ENCODE measurements around the gene TPST2.
A peak's percentile ranks its signal among the peaks of the same experiment; 100 is the strongest.

The TPST2 gene

DNA sequence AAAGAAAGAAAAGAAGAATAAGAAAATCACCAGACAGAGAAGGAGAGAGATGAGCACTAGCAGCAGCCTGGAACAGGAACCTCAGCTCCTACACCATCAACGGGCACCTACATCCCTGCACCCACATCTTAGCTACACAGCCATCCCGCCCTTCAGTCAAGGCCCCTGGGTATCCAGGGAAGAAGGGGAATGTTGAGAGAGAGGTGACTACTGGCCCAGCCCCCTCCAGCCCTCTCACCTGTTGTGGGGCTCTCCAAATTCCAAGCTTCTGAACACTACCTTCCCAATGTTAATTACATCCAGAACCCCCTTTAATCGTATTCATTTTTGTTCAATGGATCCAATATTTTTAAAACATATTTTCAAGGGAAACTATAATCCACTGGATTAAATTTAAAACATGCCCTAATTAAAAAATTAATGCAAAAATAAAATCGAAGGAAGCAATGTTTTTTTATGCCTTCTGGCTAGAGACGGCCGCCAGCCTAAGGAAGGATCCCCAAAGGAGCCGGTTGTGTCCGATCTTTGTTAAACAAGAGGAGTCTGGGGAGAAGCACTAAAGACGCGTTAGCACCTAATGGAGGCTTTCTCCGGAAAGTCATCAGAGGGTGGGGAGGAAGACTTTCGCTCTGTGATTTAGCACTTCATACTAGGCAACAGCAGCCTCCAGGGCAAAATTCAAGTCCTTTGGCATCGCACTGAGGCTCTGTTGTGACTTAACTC is 9.5 kb downstream of the TPST2 start:
- DNase-seq (ENCODE audit: low spot score), result no peak

DNA sequence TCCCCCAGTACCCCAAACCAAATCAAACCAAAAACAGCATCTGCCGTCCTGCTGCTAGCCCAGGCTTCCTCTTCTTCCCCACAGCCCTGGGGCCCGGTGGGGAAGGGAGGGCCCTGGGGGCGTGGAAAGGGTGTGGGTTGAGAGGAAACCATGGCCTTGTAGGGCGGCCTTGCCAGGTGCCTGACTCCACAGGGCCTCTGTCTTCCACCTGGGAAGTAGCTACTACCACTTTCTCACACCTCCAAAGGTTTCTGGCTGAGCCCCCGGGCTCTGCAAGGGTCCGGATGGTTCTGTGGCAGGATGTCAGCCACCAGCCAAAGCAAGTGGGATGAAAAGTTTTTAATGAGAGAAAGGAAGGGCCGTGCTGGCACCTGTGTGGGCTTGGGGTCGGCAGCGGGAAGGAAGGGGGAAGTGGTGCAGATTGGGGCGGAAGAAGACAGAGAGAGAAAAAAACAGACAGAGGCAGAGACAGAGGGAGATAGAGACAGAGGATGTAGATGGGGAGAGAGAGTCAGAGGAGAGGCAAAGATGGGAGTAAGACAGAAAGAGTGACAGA is 10.5 kb downstream of the TPST2 start:
- DNase-seq (ENCODE audit: low spot score), result peak; percentile 51

DNA sequence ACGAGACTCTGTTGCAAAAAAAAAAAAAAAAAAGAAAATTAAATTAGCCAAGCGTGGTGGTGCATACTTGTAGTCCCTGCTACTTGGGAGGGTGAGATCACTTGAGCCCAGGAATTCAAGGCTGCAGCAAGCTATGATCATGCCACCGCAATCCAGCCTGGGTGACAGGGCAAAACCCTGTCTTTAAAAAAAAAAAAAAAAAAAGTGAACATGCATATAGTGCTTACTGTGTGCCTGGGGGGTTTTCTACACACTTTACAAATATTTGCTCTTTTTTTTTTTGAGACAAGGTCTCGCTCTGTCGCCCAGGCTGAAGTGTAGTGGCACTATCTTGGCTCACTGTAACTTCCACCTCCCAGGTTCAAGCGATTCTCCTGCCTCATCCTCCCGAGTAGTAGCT is 12.9 kb downstream of the TPST2 start:
- DNase-seq (ENCODE audit: low spot score), result no peak

DNA sequence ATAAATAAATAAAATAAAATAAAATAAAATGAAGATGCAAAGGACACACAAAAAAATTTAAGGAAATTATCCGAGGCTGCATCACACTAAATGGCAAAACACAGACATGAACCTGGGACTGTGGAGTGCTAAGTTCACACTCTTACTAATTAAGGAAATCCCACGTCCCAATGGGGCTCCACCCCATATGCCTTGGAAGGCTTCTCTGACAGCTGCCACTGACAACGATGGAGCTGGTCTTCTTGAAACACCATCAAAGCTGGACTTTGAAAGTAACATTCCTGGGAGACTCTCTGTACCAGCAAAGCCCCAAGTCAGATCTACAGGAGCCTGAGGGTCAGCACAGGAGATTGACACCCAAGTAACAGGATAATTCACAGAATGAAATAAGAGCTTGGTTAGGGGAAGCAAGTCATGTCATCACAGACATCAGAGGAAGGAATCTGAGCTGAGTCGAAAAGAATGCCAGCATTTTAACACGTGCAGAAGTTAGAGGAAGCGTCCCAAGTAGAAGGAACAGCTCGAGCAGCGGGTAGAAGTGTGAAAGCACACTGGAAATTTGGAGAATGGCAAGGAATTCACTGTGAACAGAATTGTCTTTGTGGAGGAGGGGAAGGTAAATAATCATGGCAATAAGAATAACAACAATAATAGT is 13.8 kb downstream of the TPST2 start:
- no peak for DNase-seq (ENCODE audit: low spot score)

DNA sequence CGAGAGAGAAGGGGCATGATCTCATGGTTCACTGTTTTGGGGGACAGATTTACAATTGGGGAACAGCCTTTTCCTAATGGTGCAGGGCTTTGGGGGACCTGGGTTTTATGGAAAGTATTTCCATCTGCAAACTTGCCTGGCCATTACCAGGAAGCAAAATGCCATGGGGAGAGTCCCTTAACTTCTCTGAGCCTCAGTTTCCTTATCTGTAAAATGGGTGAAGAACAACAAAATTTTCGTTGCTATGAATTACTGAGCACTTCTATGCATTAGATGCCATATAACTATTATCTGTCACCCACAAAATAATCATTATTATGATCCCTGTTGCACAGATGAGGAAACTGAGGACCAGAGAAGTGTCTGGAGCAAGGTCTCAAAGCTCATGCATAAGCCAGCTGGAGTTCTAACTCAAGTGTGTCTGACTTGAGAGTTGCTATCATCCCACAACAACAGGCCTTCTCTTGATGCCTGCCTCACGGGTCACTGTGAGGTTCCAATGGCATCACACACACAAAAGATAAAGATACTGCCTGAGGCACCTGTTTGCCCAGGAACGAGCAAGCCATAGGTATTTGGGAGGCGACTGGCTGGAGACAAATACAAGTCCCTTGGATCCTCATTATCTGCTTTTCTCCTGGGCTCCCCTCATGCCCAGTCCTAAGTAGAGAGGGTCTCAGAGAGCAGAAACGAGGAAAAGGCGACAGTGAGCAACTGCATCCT is 15.8 kb downstream of the TPST2 start:
- DNase-seq (ENCODE audit: low spot score), result no peak

DNA sequence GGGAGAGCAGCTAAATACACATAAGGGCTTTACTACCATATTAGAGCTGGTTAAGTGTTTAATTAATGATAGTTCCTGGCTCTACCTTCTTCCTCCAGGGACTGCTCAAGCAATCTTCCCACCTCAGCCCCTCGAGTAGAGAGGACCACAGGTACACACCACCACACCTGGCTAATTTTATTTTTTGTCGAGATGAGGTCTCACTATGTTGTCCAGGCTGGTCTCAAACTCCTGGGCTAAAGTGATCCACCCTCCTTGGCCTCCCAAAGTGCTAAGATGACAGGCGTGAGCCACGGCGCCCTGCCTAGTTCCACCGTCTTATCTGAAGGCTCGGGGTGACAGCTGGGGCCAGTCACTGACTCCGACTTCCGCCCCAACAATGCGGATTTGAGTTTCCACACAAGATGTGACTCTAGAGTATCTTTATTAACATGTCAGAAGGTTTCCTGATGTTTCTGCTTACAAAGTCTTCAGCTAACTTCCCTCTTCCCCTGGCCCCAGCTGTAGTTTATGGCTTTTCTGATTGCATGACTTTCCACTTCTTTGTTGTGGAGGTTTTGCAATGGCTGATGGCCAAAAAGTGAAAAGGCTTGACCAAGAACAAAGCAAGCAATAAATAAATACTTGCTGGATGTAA is 16.8 kb downstream of the TPST2 start:
- no peak for DNase-seq (ENCODE audit: low spot score)

DNA sequence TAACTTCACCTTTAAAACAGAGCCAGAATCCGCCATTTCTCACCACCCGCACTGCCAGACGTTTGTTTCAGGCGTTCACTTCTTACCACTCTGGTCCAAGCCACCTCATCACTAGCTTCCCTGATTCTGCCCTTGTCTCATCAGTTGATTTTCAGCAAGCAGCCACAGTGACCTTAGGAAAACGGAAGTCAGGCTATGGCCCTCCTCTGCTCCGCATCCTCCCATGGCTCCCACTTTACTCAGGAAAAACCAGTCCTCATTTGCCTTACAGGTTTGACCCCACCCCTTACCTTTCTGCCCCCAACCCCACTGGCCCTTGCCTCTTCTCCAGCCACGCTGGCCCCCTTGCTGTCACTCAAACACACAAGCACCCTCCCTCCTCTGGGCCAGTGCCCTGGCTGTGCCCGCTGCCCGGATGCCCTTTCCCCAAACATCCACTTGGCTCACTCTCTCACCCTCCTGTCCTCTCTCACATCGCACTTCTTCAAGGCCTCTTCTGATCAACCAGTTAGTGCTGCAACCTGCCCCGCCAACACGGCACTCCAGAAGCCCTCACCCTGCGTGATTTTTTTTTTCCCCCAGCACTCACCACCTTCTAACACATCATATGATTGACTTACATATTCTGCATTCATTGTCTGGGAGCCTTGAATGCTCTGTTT is 18.9 kb downstream of the TPST2 start:
- no peak for DNase-seq (ENCODE audit: low spot score)

DNA sequence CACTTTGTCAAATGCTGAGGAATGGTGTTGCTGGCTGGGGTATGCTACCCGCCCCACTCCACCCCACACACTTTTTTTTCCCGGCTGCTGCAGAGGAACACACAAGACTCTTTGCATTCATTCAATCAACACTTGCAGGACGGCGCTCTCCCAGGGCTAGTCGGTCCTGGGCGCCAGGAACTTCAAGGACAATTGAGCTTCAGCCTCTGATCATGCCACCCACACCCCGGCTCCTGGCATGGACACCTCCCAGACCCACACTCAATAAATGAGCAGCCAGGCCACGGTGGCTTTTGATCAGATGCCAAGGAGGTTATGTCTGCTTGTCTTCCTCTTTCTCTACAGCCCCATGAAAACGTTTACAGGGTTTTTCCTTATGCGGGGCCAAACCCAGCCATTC is 19.8 kb downstream of the TPST2 start:
- DNase-seq (ENCODE audit: low spot score), result no peak

DNA sequence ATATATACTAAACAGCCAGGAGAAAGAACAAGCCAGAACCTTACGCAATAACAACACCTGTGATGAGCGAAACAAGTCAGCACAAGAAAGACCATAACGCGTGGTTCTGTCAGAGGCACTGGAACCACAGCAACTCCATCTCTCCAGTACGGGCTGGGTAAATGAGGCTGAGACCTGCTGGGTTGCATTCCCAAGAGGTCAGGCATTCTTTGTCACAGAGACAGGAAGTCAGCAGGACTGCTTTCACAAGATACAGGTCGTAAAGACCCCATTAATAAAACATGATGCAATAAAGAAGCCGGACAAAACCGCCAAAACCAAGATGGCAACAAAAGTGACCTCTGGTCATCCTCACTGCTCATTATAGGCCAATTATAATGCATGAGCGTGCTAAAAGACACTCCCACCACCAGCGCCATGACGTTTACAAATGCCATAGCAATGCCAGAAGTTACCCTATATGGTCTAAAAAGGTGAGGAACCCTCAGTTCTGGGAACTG is 21.7 kb downstream of the TPST2 start:
- no peak for DNase-seq (ENCODE audit: low spot score)

DNA sequence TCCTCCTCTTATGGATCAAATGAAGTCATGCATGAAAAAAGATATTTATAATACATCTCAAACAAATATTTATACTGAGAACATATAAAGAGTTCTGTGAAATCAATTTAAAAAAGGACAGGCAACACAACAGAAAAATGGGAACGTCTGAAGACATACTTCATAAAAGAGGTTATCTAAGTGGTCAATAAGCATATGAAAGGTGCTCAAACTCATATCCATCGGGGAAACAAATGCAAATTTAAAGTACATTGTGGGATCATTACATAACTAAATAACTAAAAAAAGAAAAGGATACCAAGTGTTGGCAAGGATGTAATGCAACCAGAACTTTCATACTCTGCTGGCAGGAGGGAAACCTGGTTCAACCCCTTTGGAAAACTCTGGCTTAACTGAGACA is 22.3 kb downstream of the TPST2 start:
- DNase-seq (ENCODE audit: low spot score), result no peak

DNA sequence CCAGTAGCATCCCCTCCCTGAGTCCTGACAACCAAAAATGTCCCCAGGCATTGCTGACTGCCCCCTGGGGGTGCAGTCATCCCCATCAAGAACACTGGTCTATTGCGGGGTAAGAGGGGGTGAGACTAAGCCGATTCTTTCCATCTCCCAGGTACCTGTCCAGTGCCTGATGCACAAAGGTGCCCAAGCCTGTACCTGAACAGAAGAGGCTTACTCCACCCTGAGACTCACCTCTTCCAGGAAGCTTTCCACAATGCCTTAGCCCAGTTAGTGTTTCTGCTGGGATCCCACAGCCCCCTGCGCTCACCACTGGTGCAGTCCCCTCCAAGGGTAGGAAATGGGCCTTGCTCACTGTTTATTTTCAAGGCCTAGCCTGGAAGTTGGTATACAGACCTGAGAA is 22.9 kb downstream of the TPST2 start:
- no peak for DNase-seq (ENCODE audit: low spot score)

DNA sequence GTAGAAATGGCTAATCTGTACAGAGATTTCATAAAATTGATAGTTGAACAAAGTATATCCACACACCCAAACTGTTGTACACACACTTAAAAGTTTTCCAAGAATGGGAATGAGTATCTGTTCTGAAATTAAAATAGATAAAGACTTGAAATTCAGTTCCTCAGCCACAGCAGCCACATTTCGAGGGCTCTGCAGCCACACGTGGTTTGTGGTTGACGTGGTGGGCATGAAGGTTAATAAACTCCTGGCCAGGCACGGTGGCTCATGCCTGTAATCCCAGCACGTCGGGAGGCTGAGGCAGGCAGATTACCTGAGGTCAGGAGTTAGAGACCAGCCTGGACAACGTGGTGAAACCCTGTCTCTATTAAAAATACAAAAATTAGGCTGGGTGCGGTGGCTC is 24.0 kb downstream of the TPST2 start:
- DNase-seq (ENCODE audit: low spot score), result peak; percentile 17

DNA sequence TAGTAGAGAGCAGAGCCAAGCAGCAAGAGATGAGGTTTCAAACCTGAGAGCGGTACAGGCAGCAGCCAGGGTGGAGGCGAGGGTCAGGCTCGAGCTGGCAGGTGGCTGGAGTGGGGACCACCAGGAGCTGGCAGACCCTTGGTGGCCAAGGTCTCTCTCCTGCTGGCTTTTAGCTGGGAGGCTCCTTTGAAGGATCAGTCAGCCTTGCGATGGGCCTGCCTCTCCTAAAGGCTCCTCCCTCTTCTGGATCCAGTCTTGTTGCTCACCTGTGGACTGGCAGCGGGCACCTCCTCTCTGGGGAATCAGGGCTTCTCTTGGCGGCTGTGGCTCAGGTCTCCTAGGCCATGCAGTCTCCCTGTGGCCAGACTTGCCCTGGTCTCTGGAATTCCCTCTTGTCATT is 24.8 kb downstream of the TPST2 start:
- DNase-seq (ENCODE audit: low spot score), result no peak

DNA sequence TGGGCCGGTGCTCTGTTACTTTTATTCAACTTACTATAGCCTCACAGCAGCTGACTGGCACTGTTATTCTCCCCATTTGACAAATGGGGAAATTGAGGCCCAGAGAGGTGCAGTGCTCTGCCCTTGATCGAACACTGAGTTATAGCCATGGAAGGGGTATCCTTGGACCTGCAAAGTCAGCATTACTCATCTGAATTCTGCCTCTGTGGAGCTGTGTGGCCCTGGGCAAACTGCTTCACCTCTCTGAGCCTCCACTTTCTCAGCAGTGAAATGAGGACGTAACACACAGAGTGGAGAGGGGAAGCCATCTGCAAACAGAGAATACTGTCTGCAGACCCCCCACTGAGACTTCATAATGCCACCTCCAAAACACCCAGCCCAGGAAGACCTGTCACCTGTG is 25.3 kb downstream of the TPST2 start:
- DNase-seq (ENCODE audit: low spot score), result no peak

DNA sequence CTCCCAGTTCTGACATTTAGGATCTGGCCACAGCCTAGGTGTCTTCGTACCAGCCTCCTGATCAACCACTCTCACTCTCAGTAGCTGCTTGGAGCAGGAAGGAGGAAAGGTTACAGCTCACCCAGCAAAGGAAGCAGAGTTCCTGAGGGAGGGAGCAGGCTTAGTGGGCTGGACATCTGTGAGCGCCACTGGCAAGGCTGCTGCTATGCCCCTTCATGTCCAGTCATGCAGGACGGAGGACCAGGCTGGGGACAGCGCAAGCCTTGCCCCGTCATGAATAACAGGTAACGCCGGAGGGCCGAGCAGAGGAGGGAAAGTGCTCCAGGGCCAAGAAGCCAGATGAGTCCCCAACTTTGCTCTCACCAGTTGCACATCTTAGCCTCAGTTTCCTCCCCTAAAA is 25.8 kb downstream of the TPST2 start:
- DNase-seq (ENCODE audit: low spot score), result no peak

DNA sequence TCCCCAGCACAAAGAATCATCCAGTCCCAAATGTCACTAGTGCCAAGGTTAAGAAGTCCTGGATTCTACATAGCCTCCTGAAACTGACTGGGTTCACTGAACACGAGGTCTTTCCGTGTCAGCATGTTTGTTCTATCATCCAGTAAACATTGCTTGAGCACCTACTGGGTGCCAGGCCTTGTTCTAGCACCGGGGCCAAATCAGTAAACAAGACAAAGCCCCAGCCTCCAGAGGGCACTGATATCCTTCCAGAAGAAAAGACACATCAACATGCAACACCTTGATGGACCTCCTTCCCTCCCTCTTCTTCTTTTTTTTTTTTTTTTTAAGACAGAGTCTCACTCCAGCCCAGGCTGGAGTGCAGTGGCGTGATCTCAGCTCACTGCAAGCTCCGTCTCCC is 26.9 kb downstream of the TPST2 start:
- DNase-seq (ENCODE audit: low spot score), result peak; percentile 32

DNA sequence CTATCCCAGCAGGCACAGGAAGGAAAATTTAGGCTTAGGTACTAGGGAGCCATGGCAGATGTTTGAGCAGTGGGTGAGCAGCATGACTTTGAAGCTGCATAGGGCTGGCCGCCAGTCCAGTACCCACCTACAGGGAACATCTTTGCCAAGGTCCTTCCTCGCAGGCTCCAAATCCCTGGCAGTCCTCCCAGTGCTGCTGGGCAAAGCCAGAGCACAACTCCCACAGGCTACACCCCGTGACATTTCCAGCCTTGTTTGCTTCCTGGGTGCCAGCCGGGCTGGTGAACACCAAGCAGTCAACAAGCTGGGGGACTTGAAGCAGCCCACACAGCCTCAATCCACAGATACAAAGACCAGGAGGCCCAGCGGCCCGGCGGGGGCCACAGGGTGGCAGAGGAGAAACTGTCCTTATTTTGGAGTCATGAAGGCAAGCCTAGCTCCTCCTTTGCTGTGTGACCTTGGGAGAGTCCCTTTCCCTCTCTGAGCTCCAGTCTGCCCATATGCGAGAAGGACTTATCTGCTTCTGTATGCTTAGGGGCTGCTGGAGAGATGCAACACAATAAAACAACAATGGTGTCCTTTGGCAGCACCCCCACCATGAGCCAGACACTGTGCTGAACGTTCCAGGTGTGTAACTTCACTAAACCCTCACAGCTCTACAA is 28.0 kb downstream of the TPST2 start:
- no peak for DNase-seq (ENCODE audit: low spot score)

DNA sequence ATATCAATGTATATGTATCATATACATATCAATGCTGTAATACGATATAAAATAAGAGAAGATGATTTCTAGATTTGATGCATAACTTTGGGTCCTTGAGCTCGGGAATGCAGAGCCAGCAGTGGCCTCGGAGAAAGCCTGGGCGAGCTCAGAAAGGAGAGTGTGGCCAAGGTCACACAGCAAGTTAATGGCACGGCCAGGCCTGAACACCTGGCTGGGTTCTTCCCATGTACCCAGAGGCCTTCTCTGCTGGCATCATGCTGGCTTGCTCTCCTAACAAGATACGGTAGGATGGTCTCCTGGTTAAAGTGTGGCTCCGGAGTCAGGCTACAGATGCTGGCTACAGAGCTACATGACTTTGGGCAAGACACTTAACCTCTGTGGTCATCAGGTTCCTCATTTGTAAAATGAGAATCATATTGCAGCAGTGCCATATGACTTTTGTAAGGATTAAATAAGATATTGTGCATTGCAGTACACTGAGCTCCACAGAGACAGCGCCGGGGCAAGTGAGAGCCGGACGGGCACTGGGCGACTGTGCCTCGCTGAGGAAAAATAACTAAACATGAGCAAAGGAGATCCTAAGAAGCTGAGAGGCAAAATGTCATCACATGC is 29.9 kb downstream of the TPST2 start:
- DNase-seq (ENCODE audit: low spot score), result no peak

DNA sequence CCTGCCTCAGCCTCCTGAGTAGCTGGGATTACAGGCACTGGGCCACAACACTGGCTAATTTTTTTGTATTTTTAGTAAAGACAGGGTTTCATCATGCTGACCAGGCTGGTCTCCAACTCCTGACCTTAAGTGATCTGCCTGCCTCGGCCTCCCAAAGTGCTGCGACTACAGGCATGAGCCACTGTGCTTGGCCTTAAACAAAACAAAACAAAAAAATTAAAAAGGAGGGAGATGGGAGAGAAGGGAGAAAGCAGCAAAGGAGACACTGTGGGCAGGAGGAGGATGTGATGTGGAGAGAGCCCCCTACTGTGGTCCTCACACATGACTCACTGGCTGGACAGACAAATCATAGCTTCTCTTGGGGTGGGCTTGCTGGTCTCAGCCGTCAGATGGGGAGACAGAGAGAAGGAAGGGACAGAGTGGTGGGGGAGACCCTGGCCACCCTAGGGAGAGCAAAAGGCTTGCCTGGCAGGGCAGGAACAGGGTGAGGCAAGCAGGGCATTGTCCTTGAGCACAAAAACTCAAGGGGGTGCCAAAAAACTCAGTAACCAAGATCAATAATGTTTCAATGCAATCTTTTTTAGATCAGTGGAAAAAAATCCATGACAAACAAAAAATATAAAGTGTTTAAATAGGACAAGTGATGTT is 31.6 kb downstream of the TPST2 start:
- no peak for DNase-seq (ENCODE audit: low spot score)

DNA sequence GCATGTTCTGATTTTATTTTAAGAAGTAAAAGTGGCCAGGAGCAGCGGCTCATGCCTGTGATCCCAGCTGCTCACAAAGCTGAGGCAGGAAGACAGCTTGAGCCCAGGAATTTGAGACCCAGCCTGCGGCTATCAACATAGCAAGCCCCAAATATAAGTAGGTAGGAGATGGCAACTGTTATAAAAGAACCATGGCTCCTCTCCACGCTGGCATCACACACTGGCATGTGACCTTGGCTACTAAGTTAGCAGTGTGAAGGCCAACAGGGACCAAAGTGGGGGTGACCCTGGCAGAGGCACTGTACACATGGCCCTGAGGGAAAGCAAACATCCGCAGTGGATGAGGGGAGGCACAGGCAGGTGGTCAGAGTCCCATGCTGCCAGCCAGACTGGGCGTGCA is 33.0 kb downstream of the TPST2 start:
- DNase-seq (ENCODE audit: low spot score), result no peak
